Large intestine (tissue), 3 donors: ENCODE data around the gene OR51L1. TPM values are rescaled to one million over a fixed set of nuclear protein-coding genes. Genes with fewer than 3 reads are reported as not detected.

Experiments
- DNase-seq, 2 donors: peaks; one replicate each; pipeline versions ENCODE4 v3.0.0 to v3.0.0-alpha.2; 2013
- H3K27ac ChIP-seq: one replicate; pipeline ENCODE4 v1.5.1; 2013; ENCODE audit warnings: low read length
- H3K27me3 ChIP-seq: 2 replicates; pipeline ENCODE4 v1.6.1; 2013; ENCODE audit warnings: low read length; ENCODE audit not compliant: control insufficient read depth, insufficient read depth
- H3K36me3 ChIP-seq: 2 replicates; pipeline ENCODE4 v1.6.1; 2013; ENCODE audit warnings: low read length; ENCODE audit not compliant: control insufficient read depth, insufficient read depth
- H3K4me1 ChIP-seq: one replicate; pipeline ENCODE4 v1.6.1; 2013; ENCODE audit warnings: low read length; ENCODE audit not compliant: control insufficient read depth, insufficient read depth
- H3K4me3 ChIP-seq: one replicate; pipeline ENCODE4 v1.5.1; 2013; ENCODE audit warnings: low read length
- H3K9me3 ChIP-seq: one replicate; pipeline ENCODE4 v1.6.1; 2013; ENCODE audit warnings: mild to moderate bottlenecking, low read depth, low read length, moderate library complexity; ENCODE audit not compliant: control insufficient read depth
- WGBS: methylation state at CpG from one replicate; pipeline ENCODE4 v1.1.5; 2013; ENCODE audit warnings: low lambda C conversion rate; ENCODE audit not compliant: insufficient coverage; 5-methylcytosine and 5-hydroxymethylcytosine counted together
- polyA plus RNA-seq: library from polyadenylated mRNA; unstranded; fragments of 120-200 nt; gene quantifications from one replicate; pipeline ENCODE4 v1.2.1, GENCODE V29; 2013

Gene OR51L1
- polyA plus RNA-seq, 1 donor: not detected

GRCh38 chr11:5004424-5005274 lies 10.0 kb downstream of the OR51L1 start:
- no peaks in the 10 kb centered on the region for H3K9me3 ChIP-seq
- no peak overlapping the region for H3K4me3 ChIP-seq
- H3K4me1 ChIP-seq: no peaks in the 10 kb centered on the region
- H3K27ac ChIP-seq: no peak overlapping the region
- H3K36me3 ChIP-seq: no peaks in the 10 kb centered on the region
- WGBS: 100% methylated on average over 1 of the region's 6 CpGs
- no peaks in the 10 kb centered on the region for H3K27me3 ChIP-seq
- peak; percentile 14 to 26 for DNase-seq

GRCh38 chr11:5007561-5007960 lies 12.9 kb downstream of the OR51L1 start:
- no peak overlapping the region for H3K27ac ChIP-seq
- H3K27me3 ChIP-seq: no peaks in the 10 kb centered on the region
- no peaks in the 10 kb centered on the region for H3K36me3 ChIP-seq
- no peaks in the 10 kb centered on the region for H3K9me3 ChIP-seq
- no peaks in the 10 kb centered on the region for H3K4me1 ChIP-seq
- DNase-seq: no peak
- 8% methylated on average over 2 of the region's 2 CpGs for WGBS
- H3K4me3 ChIP-seq: no peak overlapping the region

GRCh38 chr11:5011254-5011653 lies 16.6 kb downstream of the OR51L1 start:
- H3K27ac ChIP-seq: no peak overlapping the region
- WGBS: 73% methylated on average over 4 of the region's 8 CpGs
- H3K4me3 ChIP-seq: no peak overlapping the region
- no peak for DNase-seq
- no peaks in the 10 kb centered on the region for H3K4me1 ChIP-seq
- H3K36me3 ChIP-seq: no peaks in the 10 kb centered on the region
- no peaks in the 10 kb centered on the region for H3K9me3 ChIP-seq
- H3K27me3 ChIP-seq: no peaks in the 10 kb centered on the region

- Histone ChIP-seq H3K27ac (no peak overlapping the region), H3K36me3 (no peaks in the 10 kb centered on the region), H3K27me3 (no peaks in the 10 kb centered on the region), H3K4me1 (no peaks in the 10 kb centered on the region), H3K9me3 (no peaks in the 10 kb centered on the region), H3K4me3 (no peak overlapping the region)
- no peak for DNase-seq
- WGBS: no CpG with 5 or more reads among the region's 1 CpG
These were observed 18.4 kb downstream of the OR51L1 start for GRCh38 chr11:5013012-5013411.

GRCh38 chr11:5021996-5022395 lies 27.3 kb downstream of the OR51L1 start:
- no peak overlapping the region for H3K4me3 ChIP-seq
- H3K27me3 ChIP-seq: no peaks in the 10 kb centered on the region
- H3K36me3 ChIP-seq: no peaks in the 10 kb centered on the region
- DNase-seq: no peak
- H3K9me3 ChIP-seq: peaks cover 9% of the 10 kb centered on the region
- H3K27ac ChIP-seq: no peak overlapping the region
- WGBS: no CpG with 5 or more reads among the region's 2 CpGs
- H3K4me1 ChIP-seq: no peaks in the 10 kb centered on the region

- H3K36me3 ChIP-seq: no peaks in the 10 kb centered on the region
These were observed 42.0 kb downstream of the OR51L1 start for GRCh38 chr11:5036669-5037068.

GRCh38 chr11:5037926-5038325 lies 43.3 kb downstream of the OR51L1 start:
- Histone ChIP-seq H3K36me3 (no peaks in the 10 kb centered on the region), H3K9me3 (no peaks in the 10 kb centered on the region), H3K4me3 (no peak overlapping the region), H3K27me3 (no peaks in the 10 kb centered on the region), H3K27ac (no peak overlapping the region), H3K4me1 (no peaks in the 10 kb centered on the region)
- WGBS: 64% methylated on average over 1 of the region's 2 CpGs
- no peak for DNase-seq

More at GRCh38 chr11:5036669-5037068, 42.0 kb downstream of the OR51L1 start:
- WGBS: no CpG with 5 or more reads among the region's 2 CpGs
- H3K27me3 ChIP-seq: no peaks in the 10 kb centered on the region
- no peak overlapping the region for H3K4me3 ChIP-seq
- no peak for DNase-seq
- no peak overlapping the region for H3K27ac ChIP-seq
- H3K9me3 ChIP-seq: no peaks in the 10 kb centered on the region
- no peaks in the 10 kb centered on the region for H3K4me1 ChIP-seq

- no peaks in the 10 kb centered on the region for H3K36me3 ChIP-seq
- H3K27me3 ChIP-seq: no peaks in the 10 kb centered on the region
- H3K4me3 ChIP-seq: no peak overlapping the region
- H3K9me3 ChIP-seq: no peaks in the 10 kb centered on the region
- no peaks in the 10 kb centered on the region for H3K4me1 ChIP-seq
- WGBS: 80% methylated on average over 1 of the region's 1 CpG
- H3K27ac ChIP-seq: no peak overlapping the region
- no peak for DNase-seq
These were observed 43.7 kb downstream of the OR51L1 start for GRCh38 chr11:5038341-5038740.

- no peak for DNase-seq
- Histone ChIP-seq H3K9me3 (no peaks in the 10 kb centered on the region), H3K27me3 (no peaks in the 10 kb centered on the region), H3K4me3 (no peak overlapping the region), H3K36me3 (no peaks in the 10 kb centered on the region), H3K4me1 (no peaks in the 10 kb centered on the region), H3K27ac (no peak overlapping the region)
- 70% methylated on average over 2 of the region's 4 CpGs for WGBS
These were observed 46.2 kb downstream of the OR51L1 start for GRCh38 chr11:5040876-5041275.

GRCh38 chr11:5042091-5042490 lies 47.4 kb downstream of the OR51L1 start:
- Histone ChIP-seq H3K27ac (no peak overlapping the region), H3K9me3 (no peaks in the 10 kb centered on the region), H3K4me1 (no peaks in the 10 kb centered on the region), H3K4me3 (no peak overlapping the region), H3K27me3 (no peaks in the 10 kb centered on the region), H3K36me3 (no peaks in the 10 kb centered on the region)
- WGBS: no CpG with 5 or more reads among the region's 3 CpGs
- DNase-seq: no peak

GRCh38 chr11:5043380-5043779 lies 48.7 kb downstream of the OR51L1 start:
- 100% methylated on average over 1 of the region's 2 CpGs for WGBS
- DNase-seq: no peak
- Histone ChIP-seq H3K36me3 (no peaks in the 10 kb centered on the region), H3K27me3 (no peaks in the 10 kb centered on the region), H3K4me3 (no peak overlapping the region), H3K4me1 (no peaks in the 10 kb centered on the region), H3K27ac (no peak overlapping the region), H3K9me3 (no peaks in the 10 kb centered on the region)
